Measurements from ENCODE around the gene MICU2.
"Not testable (repeated sequence)": the region's sequence is repeated elsewhere in the genome, so short reads cannot be mapped to it uniquely, and the experiment has no call there.

Gene MICU2

GRCh38 chr13:21594715-21595545, 9.0 kb downstream of the MICU2 start:
- Histone ChIP-seq H3K27me3 (ENCODE audit: insufficient read depth, low read depth) (no peaks in the 10 kb centered on the region), H4K20me1 (ENCODE audit: insufficient read depth) (no peaks in the 10 kb centered on the region), H3K4me1 (ENCODE audit: low read depth, poor library complexity, severe bottlenecking) (no peaks in the 10 kb centered on the region), H3K4me2 (no peak overlapping the region), H2AFZ (ENCODE audit: low read depth) (no peak overlapping the region), H3K79me2 (ENCODE audit: insufficient read depth, low read depth) (peaks cover 11% of the 10 kb centered on the region; the same call in 1 of the 2 replicates), H3K9ac (no peak overlapping the region), H3K27ac (no peak overlapping the region), H3K4me3 (IDR thresholded peaks at IDR 0.05; ENCODE audit: insufficient read depth, low read depth, low read length) (no peak overlapping the region), H3K36me3 (ENCODE audit: insufficient read depth) (no peaks in the 10 kb centered on the region)
- no peak for TF ChIP-seq CTCF (conservative IDR thresholded peaks at IDR 0.05; ENCODE audit: low read depth, low read length)

- not testable (repeated sequence) for H3K4me2 ChIP-seq; H3K4me3 ChIP-seq (IDR thresholded peaks at IDR 0.05; ENCODE audit: insufficient read depth, low read depth, low read length)
Observed at GRCh38 chr13:21590665-21591456, 13.1 kb downstream of the MICU2 start.

GRCh38 chr13:21590231-21590630, 13.7 kb downstream of the MICU2 start:
- Histone ChIP-seq H4K20me1 (ENCODE audit: insufficient read depth) (no peaks in the 10 kb centered on the region), H3K4me2 (no peak overlapping the region), H3K79me2 (ENCODE audit: insufficient read depth, low read depth) (peaks cover 9% of the 10 kb centered on the region; the same call in 1 of the 2 replicates)

More at GRCh38 chr13:21590665-21591456, 13.1 kb downstream of the MICU2 start:
- not testable (repeated sequence) for H3K4me1 ChIP-seq (ENCODE audit: low read depth, poor library complexity, severe bottlenecking); H4K20me1 ChIP-seq (ENCODE audit: insufficient read depth); H3K27ac ChIP-seq; H2AFZ ChIP-seq (ENCODE audit: low read depth); H3K27me3 ChIP-seq (ENCODE audit: insufficient read depth, low read depth); H3K9ac ChIP-seq; H3K79me2 ChIP-seq (ENCODE audit: insufficient read depth, low read depth); H3K36me3 ChIP-seq (ENCODE audit: insufficient read depth)

GRCh38 chr13:21589510-21589909, 14.5 kb downstream of the MICU2 start:
- not testable (repeated sequence) for H2AFZ ChIP-seq (ENCODE audit: low read depth); H3K27me3 ChIP-seq (ENCODE audit: insufficient read depth, low read depth); H3K79me2 ChIP-seq (ENCODE audit: insufficient read depth, low read depth); H3K36me3 ChIP-seq (ENCODE audit: insufficient read depth); H3K9ac ChIP-seq; H3K4me3 ChIP-seq (IDR thresholded peaks at IDR 0.05; ENCODE audit: insufficient read depth, low read depth, low read length); H4K20me1 ChIP-seq (ENCODE audit: insufficient read depth); H3K4me1 ChIP-seq (ENCODE audit: low read depth, poor library complexity, severe bottlenecking); H3K4me2 ChIP-seq; H3K27ac ChIP-seq

More at GRCh38 chr13:21590231-21590630, 13.7 kb downstream of the MICU2 start:
- H2AFZ ChIP-seq (ENCODE audit: low read depth) = no peak overlapping the region
- H3K27ac ChIP-seq = no peak overlapping the region
- H3K4me3 ChIP-seq (IDR thresholded peaks at IDR 0.05; ENCODE audit: insufficient read depth, low read depth, low read length) = no peak overlapping the region
- no peak overlapping the region for H3K9ac ChIP-seq
- TF ChIP-seq CTCF (conservative IDR thresholded peaks at IDR 0.05; ENCODE audit: low read depth, low read length) = no peak
- no peaks in the 10 kb centered on the region for H3K27me3 ChIP-seq (ENCODE audit: insufficient read depth, low read depth)
- H3K36me3 ChIP-seq (ENCODE audit: insufficient read depth) = no peaks in the 10 kb centered on the region
- no peaks in the 10 kb centered on the region for H3K4me1 ChIP-seq (ENCODE audit: low read depth, poor library complexity, severe bottlenecking)

- not testable (repeated sequence) for H3K4me3 ChIP-seq (IDR thresholded peaks at IDR 0.05; ENCODE audit: insufficient read depth, low read depth, low read length); H3K4me1 ChIP-seq (ENCODE audit: low read depth, poor library complexity, severe bottlenecking); H3K9ac ChIP-seq; H3K27me3 ChIP-seq (ENCODE audit: insufficient read depth, low read depth); H3K36me3 ChIP-seq (ENCODE audit: insufficient read depth); H2AFZ ChIP-seq (ENCODE audit: low read depth); H4K20me1 ChIP-seq (ENCODE audit: insufficient read depth); H3K4me2 ChIP-seq; H3K79me2 ChIP-seq (ENCODE audit: insufficient read depth, low read depth); H3K27ac ChIP-seq
Observed at GRCh38 chr13:21588411-21588810, 15.6 kb downstream of the MICU2 start.

All from KMS-11 (cell line).